ENCODE results near the gene RNF150. TPM values are rescaled to one million over a fixed set of nuclear protein-coding genes. Genes with fewer than 3 reads are reported as not detected.

Gene RNF150
- total and polyA plus RNA-seq, 2 of the 8 experiments (the other 6 are each of a cell fraction or from before 2014, with no cell fraction given): 3.4 to 4.8 TPM

GRCh38 chr4:141132072-141132708, 1.1 kb downstream of the RNF150 start (continued):
- TF ChIP-seq CTBP2 (IDR thresholded peaks at IDR 0.05; ENCODE audit: borderline replicate concordance, insufficient read depth, insufficient read length, low read length) (no peak), RXRA (IDR thresholded peaks at IDR 0.05; ENCODE audit: insufficient read depth, low read depth, low read length) (no peak), CREB1 (IDR thresholded peaks at IDR 0.05) (no peak), CEBPB (IDR thresholded peaks at IDR 0.05; ENCODE audit: low read depth, low read length) (no peak), EP300 (IDR thresholded peaks at IDR 0.05; ENCODE audit: borderline replicate concordance in 1 of 2, low read depth in 2 of 2, low read length in 2 of 2) (no peak), TAF1 (IDR thresholded peaks at IDR 0.05; ENCODE audit: low read depth, low read length) (peak; percentile 58), USF2 (IDR thresholded peaks at IDR 0.05; ENCODE audit: low read length) (no peak), RFX5 (IDR thresholded peaks at IDR 0.05; ENCODE audit: borderline replicate concordance, low read depth, low read length) (no peak), PHF8 (conservative IDR thresholded peaks at IDR 0.05; ENCODE audit: low read depth, low read length) (peak; percentile 53; the same call in 1 of the 2 replicates), RBBP5 (IDR thresholded peaks at IDR 0.05; ENCODE audit: borderline replicate concordance, low read depth, low read length) (peak; percentile 32), CTCF (IDR thresholded peaks at IDR 0.05; ENCODE audit: control extremely low read depth in 1 of 3, insufficient read depth in 1 of 3, low read depth in 1 of 3, low read length in 3 of 3) (no peak), SUZ12 (IDR thresholded peaks at IDR 0.05; ENCODE audit: low read length) (peak; percentile 45; the same call in 1 of the 2 replicates), KDM5A (IDR thresholded peaks at IDR 0.05; ENCODE audit: low read length) (no peak), KDM4A (IDR thresholded peaks at IDR 0.05; ENCODE audit: low read depth, low read length, severe bottlenecking) (peak; percentile 98), RNF2 (IDR thresholded peaks at IDR 0.05; ENCODE audit: borderline replicate concordance, low read depth, low read length, missing control alignments, poor library complexity, severe bottlenecking) (no peak), HDAC6 (IDR thresholded peaks at IDR 0.05; ENCODE audit: low read depth, low read length) (no peak), ASH2L (IDR thresholded peaks at IDR 0.05; ENCODE audit: low read length) (no peak), SIN3A (conservative IDR thresholded peaks at IDR 0.05 in 1 of 2, IDR thresholded peaks at IDR 0.05 in 1 of 2; ENCODE audit: low read depth in 1 of 2, low read length in 2 of 2) (no peak), TBP (IDR thresholded peaks at IDR 0.05; ENCODE audit: low read depth, low read length) (no peak), FOSL1 (IDR thresholded peaks at IDR 0.05; ENCODE audit: insufficient read depth, low read depth, low read length) (no peak)

Measured in H1 (cell line).